Fibroblast of mammary gland (primary cell): ENCODE measurements around the gene MAP4.

ENCODE experiments used
- DNase-seq: peaks from one replicate; pipeline ENCODE4 v3.0.0-alpha.2; 2010; ENCODE audit warnings: low read depth
- H3K4me3 ChIP-seq: 2 replicates; pipeline ENCODE4 v1.5.1; 2011; ENCODE audit warnings: low read depth, mild to moderate bottlenecking, low read length, moderate library complexity; ENCODE audit not compliant: control insufficient read depth
- CTCF ChIP-seq: conservative IDR thresholded peaks from 2 replicates; pipeline ENCODE4 v1.5.1; 2011; ENCODE audit warnings: low read depth, low read length, inconsistent platforms; ENCODE audit not compliant: control insufficient read depth, insufficient read depth

The MAP4 gene

GRCh38 chr3:47964740-47965139 is 51.5 kb downstream of the MAP4 start:
- H3K4me3 ChIP-seq: no peak overlapping the region
- no peak for TF ChIP-seq CTCF
- no peak for DNase-seq

- TF ChIP-seq CTCF: no peak
- no peak for DNase-seq
Observed at GRCh38 chr3:47961815-47962606, 54.2 kb downstream of the MAP4 start.

GRCh38 chr3:47961036-47961435 is 55.2 kb downstream of the MAP4 start:
- H3K4me3 ChIP-seq: no peak overlapping the region
- DNase-seq: no peak
- no peak for TF ChIP-seq CTCF

More at GRCh38 chr3:47961815-47962606, 54.2 kb downstream of the MAP4 start:
- H3K4me3 ChIP-seq: no peak overlapping the region

- DNase-seq: no peak
- H3K4me3 ChIP-seq: no peak overlapping the region
- TF ChIP-seq CTCF: no peak
Observed at GRCh38 chr3:47956521-47956920, 59.7 kb downstream of the MAP4 start.

GRCh38 chr3:47954567-47954966 is 61.6 kb downstream of the MAP4 start:
- DNase-seq: no peak
- H3K4me3 ChIP-seq: no peak overlapping the region
- no peak for TF ChIP-seq CTCF

- no peak for TF ChIP-seq CTCF
- no peak overlapping the region for H3K4me3 ChIP-seq
- no peak for DNase-seq
Observed at GRCh38 chr3:47950453-47951169, 65.6 kb downstream of the MAP4 start.

GRCh38 chr3:47949979-47950378 is 66.2 kb downstream of the MAP4 start:
- H3K4me3 ChIP-seq: no peak overlapping the region
- TF ChIP-seq CTCF: no peak
- no peak for DNase-seq
